ENCODE results near the gene TMEM178B. TPM values are rescaled to one million over a fixed set of nuclear protein-coding genes. Genes with fewer than 3 reads are reported as not detected.

Gene TMEM178B
- total and polyA plus RNA-seq, 9 of the 15 experiments (the other 6 are each of a cell fraction or from before 2014, with no cell fraction given): under 0.01 to 0.03 (median 0.01) TPM; not detected in 5

DNA sequence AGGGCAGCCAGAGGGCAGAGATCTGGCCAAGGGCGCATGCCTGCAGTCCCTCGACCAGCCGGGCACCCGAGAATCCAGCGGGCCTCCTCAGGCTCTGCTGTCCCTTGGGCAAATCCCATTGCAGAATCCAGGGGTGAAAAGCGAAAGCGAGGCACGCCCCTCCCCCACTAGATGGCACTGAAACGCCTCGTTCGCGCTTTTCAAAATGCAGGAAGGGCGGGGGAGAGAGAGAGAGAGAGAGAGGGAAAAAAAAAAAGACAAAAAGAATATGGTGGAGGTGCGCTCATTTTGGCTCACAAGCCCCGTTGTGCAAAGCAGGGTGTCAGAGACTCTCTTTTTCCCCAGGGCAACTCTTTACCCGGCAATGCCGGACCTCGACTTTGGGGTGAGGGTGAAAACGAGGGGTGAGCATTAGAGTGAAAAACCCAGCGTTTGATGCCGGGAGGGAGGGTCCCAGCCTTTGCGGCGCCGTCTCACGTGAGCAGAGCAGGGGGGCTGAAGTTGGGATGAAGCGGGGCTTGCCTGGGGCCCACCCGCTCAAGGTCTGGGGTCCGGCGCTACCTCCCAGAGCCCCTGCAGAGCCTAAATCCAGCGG lies 2.5 kb upstream of the TMEM178B start (continued):
- TF ChIP-seq, protein P1, sequence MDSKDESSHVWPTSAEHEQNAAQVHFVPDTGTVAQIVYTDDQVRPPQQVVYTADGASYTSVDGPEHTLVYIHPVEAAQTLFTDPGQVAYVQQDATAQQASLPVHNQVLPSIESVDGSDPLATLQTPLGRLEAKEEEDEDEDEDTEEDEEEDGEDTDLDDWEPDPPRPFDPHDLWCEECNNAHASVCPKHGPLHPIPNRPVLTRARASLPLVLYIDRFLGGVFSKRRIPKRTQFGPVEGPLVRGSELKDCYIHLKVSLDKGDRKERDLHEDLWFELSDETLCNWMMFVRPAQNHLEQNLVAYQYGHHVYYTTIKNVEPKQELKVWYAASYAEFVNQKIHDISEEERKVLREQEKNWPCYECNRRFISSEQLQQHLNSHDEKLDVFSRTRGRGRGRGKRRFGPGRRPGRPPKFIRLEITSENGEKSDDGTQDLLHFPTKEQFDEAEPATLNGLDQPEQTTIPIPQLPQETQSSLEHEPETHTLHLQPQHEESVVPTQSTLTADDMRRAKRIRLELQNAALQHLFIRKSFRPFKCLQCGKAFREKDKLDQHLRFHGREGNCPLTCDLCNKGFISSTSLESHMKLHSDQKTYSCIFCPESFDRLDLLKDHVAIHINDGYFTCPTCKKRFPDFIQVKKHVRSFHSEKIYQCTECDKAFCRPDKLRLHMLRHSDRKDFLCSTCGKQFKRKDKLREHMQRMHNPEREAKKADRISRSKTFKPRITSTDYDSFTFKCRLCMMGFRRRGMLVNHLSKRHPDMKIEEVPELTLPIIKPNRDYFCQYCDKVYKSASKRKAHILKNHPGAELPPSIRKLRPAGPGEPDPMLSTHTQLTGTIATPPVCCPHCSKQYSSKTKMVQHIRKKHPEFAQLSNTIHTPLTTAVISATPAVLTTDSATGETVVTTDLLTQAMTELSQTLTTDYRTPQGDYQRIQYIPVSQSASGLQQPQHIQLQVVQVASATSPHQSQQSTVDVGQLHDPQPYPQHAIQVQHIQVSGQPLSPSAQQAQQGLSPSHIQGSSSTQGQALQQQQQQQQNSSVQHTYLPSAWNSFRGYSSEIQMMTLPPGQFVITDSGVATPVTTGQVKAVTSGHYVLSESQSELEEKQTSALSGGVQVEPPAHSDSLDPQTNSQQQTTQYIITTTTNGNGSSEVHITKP (IDR thresholded peaks at IDR 0.05; ENCODE audit: partially characterized antibody): peak; percentile 69
- TF ChIP-seq RAD21 (CRISPR knock-in tag; conservative IDR thresholded peaks at IDR 0.05 in 1 of 2, IDR thresholded peaks at IDR 0.05 in 1 of 2) (peak; percentile 16 to 67; a peak in 2 of 4 replicates), ZNF384 (IDR thresholded peaks at IDR 0.05; ENCODE audit: low read depth, low read length) (peak; percentile 89), CC2D1A (IDR thresholded peaks at IDR 0.05) (peak; percentile 48; the same call in 1 of the 2 replicates), GTF2E2 (tag; IDR thresholded peaks at IDR 0.05) (no peak), ZNF239 (CRISPR knock-in tag; IDR thresholded peaks at IDR 0.05) (no peak)
